Activated naive CD8-positive, alpha-beta T cell treated with anti-CD3 and anti-CD28 coated beads, Interleukin-2, amount 50 U/mL, for 24 hours (primary cell): ENCODE data around the gene BMERB1.
"Not testable (repeated sequence)": the region's sequence is repeated elsewhere in the genome, so short reads cannot be mapped to it uniquely, and the experiment has no call there.

Experiments used
- ATAC-seq: fragments of 150-1000 bp; cut with Tn5 transposase; one replicate; pipeline ENCODE4 v1.10.0; 2021
- DNase-seq: peaks from one replicate; pipeline ENCODE4 v3.0.0; 2021
- H3K27ac Mint-ChIP-seq: one replicate; pipeline ENCODE4 v1.8.0; 2021; ENCODE audit warnings: mild to moderate bottlenecking, mixed read lengths
- H3K27me3 Mint-ChIP-seq: one replicate; pipeline ENCODE4 v1.8.0; 2021; ENCODE audit warnings: mixed read lengths
- H3K36me3 Mint-ChIP-seq: one replicate; pipeline ENCODE4 v1.8.0; 2021; ENCODE audit warnings: low read depth, mixed read lengths
- H3K4me1 Mint-ChIP-seq: one replicate; pipeline ENCODE4 v1.8.0; 2021; ENCODE audit warnings: mixed read lengths
- H3K4me3 Mint-ChIP-seq: one replicate; pipeline ENCODE4 v1.8.0; 2021; ENCODE audit warnings: mild to moderate bottlenecking, moderate library complexity, mixed read lengths
- H3K9me3 Mint-ChIP-seq: one replicate; pipeline ENCODE4 v1.8.0; 2021; ENCODE audit warnings: mixed read lengths

The BMERB1 gene

DNA sequence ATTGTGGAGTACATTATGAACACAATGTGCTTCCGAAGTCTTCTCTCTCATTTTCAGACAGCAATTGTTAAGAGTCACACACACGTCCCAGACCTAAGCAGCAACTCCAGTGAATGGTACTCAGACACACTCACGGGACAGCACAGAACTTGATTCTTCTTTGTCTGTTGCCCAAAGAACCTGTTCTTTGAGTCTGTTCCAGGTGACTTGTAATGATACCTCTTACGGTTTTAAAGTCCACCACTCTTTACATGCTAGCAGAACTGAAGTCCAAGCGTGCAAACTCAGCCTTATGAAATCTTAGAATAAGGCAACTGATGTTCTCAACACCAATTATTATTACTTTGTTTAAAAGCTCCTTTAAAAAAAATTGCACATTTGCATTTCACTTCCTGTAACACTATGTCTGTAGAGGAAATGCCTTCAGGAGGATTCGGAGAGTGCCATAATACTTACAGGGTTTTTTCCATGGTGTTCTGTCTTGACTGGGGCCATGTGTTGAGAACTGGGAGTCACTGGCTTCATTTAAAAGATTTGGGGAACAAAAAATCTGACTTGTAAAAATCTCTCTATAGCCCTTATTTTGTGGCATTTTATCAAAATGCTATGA, 160.4 kb downstream of the BMERB1 start:
- ATAC-seq (no peak), DNase-seq (no peak)
- Mint-ChIP-seq H3K27me3 (no peaks in the 10 kb centered on the region), H3K27ac (peak overlapping the region; percentile 21), H3K36me3 (peaks cover 73% of the 10 kb centered on the region), H3K4me1 (peaks cover 87% of the 10 kb centered on the region), H3K9me3 (no peaks in the 10 kb centered on the region), H3K4me3 (no peak overlapping the region)

GRCh38 chr16:15597135-15597534, 162.7 kb downstream of the BMERB1 start:
- ATAC-seq = no peak
- Mint-ChIP-seq H3K4me1 (peaks cover 74% of the 10 kb centered on the region), H3K36me3 (peaks cover 82% of the 10 kb centered on the region), H3K27ac (peak overlapping the region; percentile 70), H3K9me3 (no peaks in the 10 kb centered on the region), H3K27me3 (no peaks in the 10 kb centered on the region), H3K4me3 (no peak overlapping the region)
- DNase-seq = no peak

- peak; percentile 20 for ATAC-seq
- no peak overlapping the region for H3K4me3 Mint-ChIP-seq
- peaks cover 82% of the 10 kb centered on the region for H3K36me3 Mint-ChIP-seq
- no peaks in the 10 kb centered on the region for H3K27me3 Mint-ChIP-seq
- peaks cover 65% of the 10 kb centered on the region for H3K4me1 Mint-ChIP-seq
- no peaks in the 10 kb centered on the region for H3K9me3 Mint-ChIP-seq
- peak overlapping the region; percentile 96 for H3K27ac Mint-ChIP-seq
- DNase-seq = no peak
Measured at GRCh38 chr16:15597822-15598647, 163.6 kb downstream of the BMERB1 start.

GRCh38 chr16:15598648-15599190, 164.3 kb downstream of the BMERB1 start:
- Mint-ChIP-seq H3K27ac (peak overlapping the region; percentile 96), H3K4me1 (peaks cover 59% of the 10 kb centered on the region), H3K36me3 (peaks cover 80% of the 10 kb centered on the region), H3K9me3 (no peaks in the 10 kb centered on the region), H3K27me3 (no peaks in the 10 kb centered on the region), H3K4me3 (peak overlapping the region; percentile 35)
- ATAC-seq (peak; percentile 93), DNase-seq (peak; percentile 45)

GRCh38 chr16:15599303-15600070, 165.1 kb downstream of the BMERB1 start:
- no peaks in the 10 kb centered on the region for H3K27me3 Mint-ChIP-seq
- DNase-seq = no peak
- peak overlapping the region; percentile 78 for H3K27ac Mint-ChIP-seq
- H3K9me3 Mint-ChIP-seq = no peaks in the 10 kb centered on the region
- no peak overlapping the region for H3K4me3 Mint-ChIP-seq
- ATAC-seq = no peak
- H3K36me3 Mint-ChIP-seq = peaks cover 81% of the 10 kb centered on the region
- peaks cover 51% of the 10 kb centered on the region for H3K4me1 Mint-ChIP-seq

GRCh38 chr16:15601212-15601879, 167.0 kb downstream of the BMERB1 start:
- Mint-ChIP-seq H3K4me1 (peaks cover 45% of the 10 kb centered on the region), H3K4me3 (no peak overlapping the region), H3K27ac (peak overlapping the region; percentile 69), H3K9me3 (no peaks in the 10 kb centered on the region), H3K27me3 (no peaks in the 10 kb centered on the region), H3K36me3 (peaks cover 73% of the 10 kb centered on the region)
- no peak for ATAC-seq
- DNase-seq = no peak

DNA sequence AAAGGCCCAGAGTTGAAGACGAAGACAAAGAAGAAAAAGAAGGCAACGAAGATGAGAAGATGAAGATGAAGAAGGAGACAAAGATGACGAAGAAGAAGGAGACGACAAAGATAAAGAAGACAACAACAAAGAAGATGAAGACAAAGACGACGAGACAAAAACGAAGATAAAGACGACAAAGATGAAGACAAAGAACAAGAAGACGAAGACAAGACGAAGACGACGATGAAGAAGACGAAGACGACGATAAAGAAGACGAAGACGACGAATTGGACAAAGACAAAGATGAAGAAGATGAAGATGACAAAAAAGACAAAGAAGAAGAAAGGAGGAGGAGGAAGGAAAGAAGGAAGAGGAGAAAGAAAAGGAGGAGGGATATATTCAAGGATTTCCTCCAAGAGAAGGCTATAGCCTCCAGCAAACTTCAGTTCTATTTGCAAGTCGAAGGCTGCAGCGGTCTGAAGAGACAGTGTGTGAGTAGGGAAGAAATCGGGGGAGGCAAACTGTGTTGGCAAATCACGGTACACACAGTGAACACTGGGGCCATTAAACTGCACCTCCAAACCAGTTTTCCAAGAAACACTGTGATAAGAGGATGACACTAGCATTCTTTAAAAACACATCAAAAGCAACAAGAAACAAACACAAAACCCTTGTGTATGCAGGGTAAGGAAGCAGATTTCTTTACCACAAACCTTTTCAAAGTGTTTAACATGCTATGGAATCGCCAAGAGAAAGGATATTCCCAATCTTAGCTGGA, 168.1 kb downstream of the BMERB1 start:
- Mint-ChIP-seq H3K4me1 (peaks cover 34% of the 10 kb centered on the region), H3K4me3 (no peak overlapping the region), H3K27ac (peak overlapping the region; percentile 13), H3K36me3 (peaks cover 69% of the 10 kb centered on the region), H3K9me3 (no peaks in the 10 kb centered on the region), H3K27me3 (no peaks in the 10 kb centered on the region)
- ATAC-seq (no peak), DNase-seq (no peak)

- Mint-ChIP-seq H3K27me3 (no peaks in the 10 kb centered on the region), H3K4me3 (no peak overlapping the region), H3K4me1 (peaks cover 12% of the 10 kb centered on the region), H3K27ac (peak overlapping the region; percentile 43), H3K36me3 (peaks cover 73% of the 10 kb centered on the region), H3K9me3 (no peaks in the 10 kb centered on the region)
- DNase-seq (no peak), ATAC-seq (no peak)
Measured at GRCh38 chr16:15604460-15605440, 170.4 kb downstream of the BMERB1 start.

DNA sequence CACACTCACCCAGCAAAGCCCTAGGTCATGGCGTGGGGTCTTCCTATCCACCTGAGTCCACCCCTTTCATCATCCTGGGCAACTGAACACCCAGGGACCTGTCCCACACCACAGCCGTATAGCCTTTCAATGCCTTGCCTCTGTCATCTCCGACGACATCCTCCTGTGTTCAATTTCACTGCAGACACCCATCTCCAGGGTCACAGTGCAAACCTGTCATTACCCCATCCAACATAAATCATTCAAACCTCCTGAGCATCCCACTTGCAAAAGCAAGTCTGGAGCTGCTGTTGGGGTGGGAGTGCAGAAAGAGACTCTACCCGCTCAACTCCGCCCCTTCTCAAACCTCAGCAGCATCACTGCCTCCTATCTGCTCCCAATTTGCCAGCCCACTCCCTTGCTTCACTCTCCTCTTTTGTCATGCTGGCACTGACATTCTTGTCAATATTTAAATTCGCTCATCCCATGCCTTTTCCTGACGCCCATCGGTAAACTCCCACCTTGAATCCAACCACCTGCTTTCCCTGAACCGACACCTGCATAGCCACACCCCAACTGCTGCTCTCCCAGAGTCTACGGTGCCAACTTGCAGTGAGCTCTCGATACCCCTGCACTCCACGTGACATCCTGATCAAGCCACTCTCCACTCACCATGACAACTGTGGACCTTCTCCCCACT, 171.6 kb downstream of the BMERB1 start:
- ATAC-seq = no peak
- Mint-ChIP-seq H3K4me1 (peaks cover 10% of the 10 kb centered on the region), H3K27ac (peak overlapping the region; percentile 59), H3K4me3 (no peak overlapping the region), H3K27me3 (no peaks in the 10 kb centered on the region), H3K36me3 (peaks cover 76% of the 10 kb centered on the region), H3K9me3 (no peaks in the 10 kb centered on the region)
- no peak for DNase-seq

DNA sequence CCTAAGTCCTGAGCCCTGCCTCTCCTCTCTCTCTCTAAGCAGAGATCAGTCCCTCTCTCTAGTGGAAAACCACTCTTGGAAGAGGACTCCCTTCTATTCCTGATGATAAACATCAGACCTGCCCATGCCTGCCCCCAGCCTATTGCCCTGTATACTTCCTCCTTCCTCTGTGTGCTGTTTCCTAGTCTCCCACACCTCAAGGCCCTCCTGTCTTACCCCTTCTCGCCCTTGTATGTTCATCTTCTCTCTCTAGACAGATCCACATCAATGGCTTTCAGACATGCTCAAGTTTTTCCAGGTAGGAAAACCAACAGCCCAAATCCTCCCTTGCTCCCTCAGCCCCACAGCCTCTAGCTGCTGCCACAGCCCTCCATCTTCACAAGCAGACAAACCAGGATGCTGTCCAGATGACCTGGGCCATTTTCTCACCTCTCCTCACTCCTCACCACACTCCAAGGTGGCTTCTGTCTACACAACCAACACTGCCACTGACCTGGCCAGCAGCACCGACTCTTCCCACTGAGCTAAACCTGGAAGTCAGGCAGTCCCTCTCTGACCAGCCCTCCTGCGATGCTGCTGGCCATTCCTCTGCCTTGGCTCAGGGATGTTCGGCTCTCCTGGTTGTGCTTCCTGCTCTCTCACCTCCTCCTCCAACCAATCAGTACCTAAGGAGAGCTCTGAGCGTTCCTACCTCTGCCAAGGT, 172.3 kb downstream of the BMERB1 start:
- Mint-ChIP-seq H3K4me1 (peaks cover 10% of the 10 kb centered on the region), H3K27me3 (no peaks in the 10 kb centered on the region), H3K4me3 (no peak overlapping the region), H3K36me3 (peaks cover 71% of the 10 kb centered on the region), H3K27ac (peak overlapping the region; percentile 59), H3K9me3 (no peaks in the 10 kb centered on the region)
- no peak for DNase-seq
- no peak for ATAC-seq

DNA sequence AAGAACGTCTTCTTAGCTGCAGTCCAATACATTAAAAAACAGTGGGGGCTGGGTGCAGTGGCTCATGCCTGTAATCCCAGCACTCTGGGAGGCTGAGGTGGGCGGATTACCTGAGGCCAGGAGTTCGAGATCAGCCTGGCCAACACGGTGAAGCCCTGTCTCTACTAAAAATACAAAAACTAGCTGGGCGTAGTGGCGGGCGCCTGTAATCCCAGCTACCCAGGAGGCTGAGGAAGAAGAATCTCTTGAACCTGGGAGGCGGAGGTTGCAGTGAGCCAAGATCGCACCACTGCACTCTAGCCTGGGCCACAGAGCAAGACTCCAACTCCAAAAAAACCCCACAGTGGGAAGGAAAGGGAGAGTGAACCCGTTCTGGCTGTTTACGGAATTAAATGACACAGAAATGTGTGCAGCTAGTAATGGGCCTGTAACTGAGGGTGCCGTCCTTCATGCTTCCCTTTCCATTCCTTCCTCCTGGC, 172.9 kb downstream of the BMERB1 start:
- Mint-ChIP-seq H3K27ac (peak overlapping the region; percentile 59), H3K4me1 (peaks cover 10% of the 10 kb centered on the region), H3K36me3 (peaks cover 69% of the 10 kb centered on the region)
- not testable (repeated sequence) for H3K27me3 Mint-ChIP-seq, H3K4me3 Mint-ChIP-seq, ATAC-seq, DNase-seq, H3K9me3 Mint-ChIP-seq
